NCI-H69 (cell line): ENCODE measurements around the gene UGT1A6.
A peak's percentile ranks its signal among the peaks of the same experiment; 100 is the strongest.
"Not testable (repeated sequence)": the region's sequence is repeated elsewhere in the genome, so short reads cannot be mapped to it uniquely, and the experiment has no call there.

ENCODE experiments used
- DNase-seq: peaks from one replicate; lab custom pipeline; 2025; lab: John Stamatoyannopoulos, UW

UGT1A6 gene

GRCh38 chr2:233692648-233693047, at the start of gene UGT1A6:
UGT1A6 (plus strand) TSS chr2:233692890; CDS start chr2:233693005, 115 bp downstream.
- no peak for DNase-seq

GRCh38 chr2:233643128-233643527, 49.6 kb upstream of the UGT1A6 start:
- DNase-seq, result peak; percentile 1

GRCh38 chr2:233646033-233646432, 46.7 kb upstream of the UGT1A6 start:
- not testable (repeated sequence) for DNase-seq

GRCh38 chr2:233650981-233651380, 41.7 kb upstream of the UGT1A6 start:
- no peak for DNase-seq

DNA sequence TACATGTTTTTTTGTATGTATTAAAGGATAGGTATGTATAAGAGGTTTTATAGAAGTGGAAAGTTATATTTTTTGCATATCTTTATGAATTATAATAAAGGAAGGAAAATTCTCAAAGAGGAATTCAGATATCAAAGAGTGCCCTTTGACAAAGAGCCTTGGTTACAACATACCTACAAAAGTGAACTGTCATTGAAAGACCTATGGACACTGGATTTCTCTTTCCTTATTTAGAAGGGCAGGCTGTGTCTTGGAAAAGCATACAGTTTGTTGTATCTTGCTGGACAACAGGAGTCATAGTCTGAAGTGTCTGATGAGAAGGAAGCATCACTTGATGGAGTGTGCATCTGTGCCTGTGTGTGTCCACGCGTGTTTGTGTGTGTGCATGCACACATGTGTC, 41.3 kb upstream of the UGT1A6 start:
- no peak for DNase-seq

- DNase-seq, result no peak
Observed at GRCh38 chr2:233654501-233654900, 38.2 kb upstream of the UGT1A6 start.

DNA sequence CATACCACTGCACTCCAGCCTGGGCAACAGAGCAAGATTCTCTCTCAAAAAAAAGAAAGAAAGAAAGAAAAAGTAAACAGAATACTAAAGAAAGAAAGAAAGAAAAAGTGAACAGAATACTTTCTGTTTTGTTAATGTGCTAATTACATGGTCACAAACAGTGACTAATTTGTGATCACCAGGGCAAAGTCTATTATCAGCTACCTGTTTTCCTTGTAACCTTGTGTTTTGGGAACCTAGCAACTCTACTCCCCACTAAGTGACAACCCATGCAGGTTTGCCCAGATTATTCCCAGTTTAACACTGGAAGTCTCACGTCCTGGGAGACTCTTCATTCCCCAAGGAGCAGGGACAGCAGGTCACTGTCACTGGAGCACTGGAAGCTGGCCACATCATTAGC, 37.6 kb upstream of the UGT1A6 start:
- no peak for DNase-seq

DNA sequence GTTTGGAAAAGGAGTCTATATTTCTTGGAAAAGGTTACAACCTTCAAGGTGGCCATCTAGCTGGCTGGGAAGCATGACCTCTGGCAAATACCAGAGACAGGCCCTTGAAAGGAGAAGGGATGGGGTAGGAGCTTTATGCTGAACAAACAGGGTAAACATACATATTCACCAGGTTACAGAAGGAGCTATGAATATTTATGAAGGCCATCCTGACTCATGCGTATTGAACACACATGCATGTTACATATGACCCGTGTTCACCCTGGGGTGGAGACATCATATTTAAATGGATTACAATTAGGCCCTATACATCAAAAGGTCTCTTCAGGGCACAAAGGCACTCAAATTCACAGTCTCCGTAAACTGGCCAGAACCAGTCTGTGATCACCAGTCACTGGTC, 36.7 kb upstream of the UGT1A6 start:
- not testable (repeated sequence) for DNase-seq

DNA sequence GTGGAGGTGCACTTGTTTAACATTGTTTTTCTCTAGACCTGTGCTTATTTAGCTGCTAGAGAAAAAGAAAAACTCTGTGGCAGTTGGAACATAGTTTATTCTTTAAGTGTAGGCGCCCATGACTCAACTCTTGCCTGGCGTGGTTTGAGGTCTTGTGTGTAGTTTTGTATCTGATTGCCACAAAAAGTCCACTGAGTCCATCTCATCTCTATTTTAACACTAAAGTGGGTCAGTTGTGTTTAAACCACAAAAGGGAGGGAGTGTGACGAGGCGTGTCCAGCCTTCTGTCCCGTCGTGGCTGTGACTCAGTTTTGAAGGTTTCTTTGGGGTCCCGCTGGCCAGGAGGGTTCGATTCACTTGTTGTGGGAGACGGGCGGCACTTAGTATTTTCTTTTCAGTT, 36.2 kb upstream of the UGT1A6 start:
- no peak for DNase-seq

GRCh38 chr2:233658610-233659009, 34.1 kb upstream of the UGT1A6 start:
- DNase-seq, result no peak

GRCh38 chr2:233663911-233664310, 28.8 kb upstream of the UGT1A6 start:
- no peak for DNase-seq

DNA sequence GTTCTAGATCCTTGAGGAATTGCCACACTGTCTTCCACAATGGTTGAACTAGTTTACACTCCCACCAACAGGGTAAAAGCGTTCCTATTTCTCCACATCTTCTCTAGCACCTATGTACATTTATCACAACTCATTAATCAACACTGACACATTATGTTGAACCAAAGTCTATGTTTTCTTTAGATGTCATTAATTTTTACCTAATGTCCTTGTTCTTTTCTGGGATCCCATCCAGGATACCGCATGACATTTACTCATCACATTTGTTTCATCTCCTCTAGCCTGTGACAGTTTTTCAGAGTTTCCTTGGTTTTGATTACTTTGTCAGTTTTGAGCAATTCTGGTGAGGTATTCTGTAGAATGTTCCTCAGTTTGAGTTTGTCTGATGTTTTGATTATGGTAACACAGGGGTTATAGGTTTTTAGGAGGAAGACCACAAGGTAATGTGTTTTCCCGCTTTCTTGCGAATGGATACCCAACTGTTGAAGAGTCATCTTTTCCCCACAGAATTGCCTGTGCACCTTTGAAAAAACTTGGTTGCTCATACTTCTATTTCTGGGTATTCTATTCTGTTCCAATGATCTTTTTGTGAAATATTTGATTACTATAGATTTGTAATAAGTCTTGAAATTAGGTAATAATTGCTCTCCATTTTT, 24.0 kb upstream of the UGT1A6 start:
- DNase-seq, result no peak

DNA sequence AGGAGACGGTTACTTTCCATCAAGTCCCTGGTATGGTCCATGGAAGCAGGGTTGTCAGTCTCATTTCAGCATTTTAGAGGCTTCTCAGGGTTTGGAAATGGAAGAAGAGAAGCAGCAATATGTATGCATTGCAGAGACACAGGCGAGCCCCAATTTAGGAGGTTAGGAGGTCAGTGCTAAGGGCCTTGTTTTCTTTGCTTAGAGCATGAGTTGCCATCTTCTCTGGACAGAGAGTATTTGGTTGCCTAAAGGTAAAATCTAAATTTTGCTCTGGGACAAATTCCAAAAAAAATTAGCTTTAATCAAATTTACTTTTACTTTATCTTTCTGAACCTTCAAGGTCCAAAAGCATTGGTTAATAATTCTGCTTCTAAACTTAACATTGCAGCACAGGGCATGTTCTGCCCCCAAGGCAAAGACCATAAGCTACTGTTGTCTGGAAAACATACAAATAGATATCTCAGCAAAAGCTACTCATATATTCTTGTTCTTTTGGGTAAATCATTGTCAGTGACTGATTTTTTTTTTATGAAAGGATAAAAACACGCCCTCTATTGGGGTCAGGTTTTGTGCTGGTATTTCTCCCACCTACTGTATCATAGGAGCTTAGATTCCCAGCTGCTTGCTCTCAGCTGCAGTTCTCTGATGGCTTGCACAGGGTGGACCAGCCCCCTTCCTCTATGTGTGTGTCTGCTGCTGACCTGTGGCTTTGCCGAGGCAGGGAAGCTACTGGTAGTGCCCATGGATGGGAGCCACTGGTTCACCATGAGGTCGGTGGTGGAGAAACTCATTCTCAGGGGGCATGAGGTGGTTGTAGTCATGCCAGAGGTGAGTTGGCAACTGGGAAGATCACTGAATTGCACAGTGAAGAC, 21.2 kb upstream of the UGT1A6 start, which contains the start of gene UGT1A9:
TSS of gene UGT1A9 (plus strand) at position 609 of the 872 bp plus-strand sequence. CDS start at position 646, 37 bp downstream.
- no peak for DNase-seq

DNA sequence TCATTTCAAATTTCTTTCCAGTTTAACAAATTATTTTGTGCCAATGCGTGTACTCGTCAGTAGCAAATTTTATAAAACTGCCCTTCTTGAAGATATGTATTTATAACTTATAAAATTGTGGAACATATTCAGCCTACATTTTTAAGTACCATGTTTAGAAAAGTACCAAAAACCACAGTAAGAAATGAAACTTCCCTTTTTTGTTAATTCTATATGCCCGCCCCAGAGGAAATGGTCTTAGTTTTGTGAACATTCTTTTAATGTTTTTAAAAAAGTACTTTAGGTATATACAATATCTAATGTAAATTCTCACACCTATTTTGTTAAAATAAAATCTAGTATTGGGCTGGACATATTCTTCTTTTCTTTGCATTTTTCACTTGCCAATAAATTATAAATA, 19.8 kb upstream of the UGT1A6 start:
- DNase-seq, result no peak

- DNase-seq, result no peak
Observed at GRCh38 chr2:233673896-233674295, 18.8 kb upstream of the UGT1A6 start.

- no peak for DNase-seq
Observed at GRCh38 chr2:233674314-233674713, 18.4 kb upstream of the UGT1A6 start.

GRCh38 chr2:233674995-233675394, 17.7 kb upstream of the UGT1A6 start:
- peak; percentile 43 for DNase-seq

GRCh38 chr2:233676046-233676445, 16.6 kb upstream of the UGT1A6 start:
- DNase-seq, result no peak

GRCh38 chr2:233679196-233679595, 13.5 kb upstream of the UGT1A6 start:
- DNase-seq, result no peak

GRCh38 chr2:233680361-233681045, 12.2 kb upstream of the UGT1A6 start:
- no peak for DNase-seq

GRCh38 chr2:233681521-233682099, 11.1 kb upstream of the UGT1A6 start, which contains the start of gene UGT1A7:
UGT1A7 (plus strand) TSS chr2:233681901; CDS start chr2:233681938, 37 bp downstream.
- DNase-seq, result no peak

DNA sequence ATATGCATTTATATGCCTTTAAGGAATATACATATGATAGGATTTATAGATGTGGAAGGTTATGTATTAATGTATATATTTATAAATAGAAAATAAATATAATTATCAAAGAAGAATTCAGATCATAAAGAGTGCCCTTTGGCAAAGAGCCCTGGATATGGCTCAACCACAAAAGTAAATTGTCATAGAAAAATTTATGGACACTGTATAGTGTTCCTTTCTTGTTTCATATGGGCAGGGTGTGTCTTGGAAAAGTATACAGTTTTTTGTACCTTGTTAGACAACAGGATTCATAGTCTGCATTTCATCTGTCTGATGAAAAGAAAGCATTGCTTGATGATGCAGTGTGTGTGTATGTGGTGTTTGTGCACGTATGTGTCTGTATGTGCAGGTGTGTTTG, 8.1 kb upstream of the UGT1A6 start:
- no peak for DNase-seq
